ENCODE data around the gene GRM2. TPM values are rescaled to one million over a fixed set of nuclear protein-coding genes. Genes with fewer than 3 reads are reported as not detected.

The GRM2 gene
- total RNA-seq: 0.19 and 0.82 TPM in 2 replicates
- long read RNA-seq: 0 reads

DNA sequence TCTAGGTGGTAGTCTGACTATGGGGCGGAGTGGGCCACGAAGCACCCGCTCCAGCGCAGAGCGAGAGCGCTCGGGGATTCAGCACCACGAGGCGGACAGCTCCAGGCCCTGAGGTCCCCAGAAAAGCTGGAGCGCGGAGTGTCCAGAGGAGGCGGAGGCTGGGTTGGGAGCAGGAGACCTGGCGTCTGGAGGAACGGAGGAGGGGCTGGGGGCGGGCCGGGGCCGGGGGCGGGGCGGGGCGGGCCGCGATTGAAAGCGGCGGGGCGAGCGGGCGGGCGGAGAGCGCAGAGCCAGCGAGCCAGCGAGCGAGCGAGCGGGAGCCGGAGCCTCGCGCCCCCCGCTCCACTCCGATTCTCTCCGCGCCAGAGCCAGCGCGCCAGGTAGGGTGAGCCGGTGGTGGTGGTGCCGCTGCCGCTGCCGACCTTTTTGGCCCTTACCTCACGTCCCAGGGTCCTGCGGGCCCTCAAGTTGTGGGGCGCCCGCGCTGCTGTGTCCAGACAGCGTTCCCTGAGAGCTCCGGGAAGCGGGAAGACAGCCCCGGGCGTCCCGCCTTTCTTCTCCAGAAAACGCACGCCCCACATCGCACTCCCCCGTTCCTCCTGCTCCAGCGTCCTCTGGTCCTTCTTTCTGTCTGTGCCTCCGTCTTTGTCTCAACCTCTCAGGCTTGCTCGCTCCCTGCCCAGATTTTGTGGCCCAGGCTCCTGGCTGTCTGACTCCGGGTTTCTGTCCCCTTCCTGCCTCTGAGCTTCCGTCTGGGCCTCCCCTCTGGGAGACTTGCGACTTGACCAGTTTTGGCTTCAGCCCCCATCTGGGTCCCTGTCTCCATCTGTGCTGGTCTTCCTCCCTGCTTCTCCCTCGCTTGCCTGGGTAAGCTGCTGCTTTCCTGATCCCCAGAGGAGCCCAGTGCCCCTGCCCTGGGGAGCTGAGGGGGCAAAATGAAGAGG lies at the start of gene GRM2:
GRM2 (plus strand) TSS at position 281 of the 944 bp plus-strand sequence. CDS start 1,916 bp downstream, outside the sequence.
- Mint-ChIP-seq H3K27me3 (peaks cover 24% of the 10 kb centered on the region), H3K4me3 (ENCODE audit: low read depth) (peak within 1 kb of the TSS; percentile 64), H3K4me1 (ENCODE audit: low read depth) (peaks cover 2% of the 10 kb centered on the region), H3K27ac (peak within 1 kb of the TSS; percentile 37), H3K9me3 (ENCODE audit: low read depth) (no peaks in the 10 kb centered on the region), H3K36me3 (ENCODE audit: insufficient read depth) (no peaks in the 10 kb centered on the region)
- DNase-seq (ENCODE audit: low spot score, unreplicated experiment): peak; percentile 83
- TF ChIP-seq, protein P1, sequence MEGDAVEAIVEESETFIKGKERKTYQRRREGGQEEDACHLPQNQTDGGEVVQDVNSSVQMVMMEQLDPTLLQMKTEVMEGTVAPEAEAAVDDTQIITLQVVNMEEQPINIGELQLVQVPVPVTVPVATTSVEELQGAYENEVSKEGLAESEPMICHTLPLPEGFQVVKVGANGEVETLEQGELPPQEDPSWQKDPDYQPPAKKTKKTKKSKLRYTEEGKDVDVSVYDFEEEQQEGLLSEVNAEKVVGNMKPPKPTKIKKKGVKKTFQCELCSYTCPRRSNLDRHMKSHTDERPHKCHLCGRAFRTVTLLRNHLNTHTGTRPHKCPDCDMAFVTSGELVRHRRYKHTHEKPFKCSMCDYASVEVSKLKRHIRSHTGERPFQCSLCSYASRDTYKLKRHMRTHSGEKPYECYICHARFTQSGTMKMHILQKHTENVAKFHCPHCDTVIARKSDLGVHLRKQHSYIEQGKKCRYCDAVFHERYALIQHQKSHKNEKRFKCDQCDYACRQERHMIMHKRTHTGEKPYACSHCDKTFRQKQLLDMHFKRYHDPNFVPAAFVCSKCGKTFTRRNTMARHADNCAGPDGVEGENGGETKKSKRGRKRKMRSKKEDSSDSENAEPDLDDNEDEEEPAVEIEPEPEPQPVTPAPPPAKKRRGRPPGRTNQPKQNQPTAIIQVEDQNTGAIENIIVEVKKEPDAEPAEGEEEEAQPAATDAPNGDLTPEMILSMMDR (IDR thresholded peaks at IDR 0.05; ENCODE audit: unreplicated experiment): no peak

DNA sequence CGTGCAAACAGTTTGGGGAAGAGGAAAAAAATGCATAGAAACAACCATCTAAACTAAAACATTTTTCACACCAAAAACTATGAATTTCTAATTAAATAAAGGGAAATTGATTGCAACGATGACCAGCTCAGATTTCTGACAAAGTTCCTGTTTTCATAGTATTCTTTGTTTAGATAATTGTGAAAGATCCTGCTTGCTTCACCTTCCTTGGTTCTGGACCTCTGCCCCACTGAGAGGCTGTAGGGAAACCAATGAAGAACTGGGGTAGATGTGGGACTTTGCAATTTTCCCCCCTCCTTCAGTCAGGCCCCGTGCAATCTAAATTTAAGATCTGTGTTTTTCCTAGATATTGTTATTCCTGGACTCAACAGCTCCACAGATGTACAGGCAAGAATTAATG lies 49.6 kb upstream of the GRM2 start:
- Mint-ChIP-seq H3K4me1 (ENCODE audit: low read depth) (no peaks in the 10 kb centered on the region), H3K27me3 (no peaks in the 10 kb centered on the region), H3K36me3 (ENCODE audit: insufficient read depth) (peaks cover 39% of the 10 kb centered on the region), H3K27ac (no peak overlapping the region), H3K4me3 (ENCODE audit: low read depth) (no peak overlapping the region), H3K9me3 (ENCODE audit: low read depth) (peaks cover 1% of the 10 kb centered on the region)
- DNase-seq (ENCODE audit: low spot score, unreplicated experiment): no peak
- TF ChIP-seq, protein P1 (IDR thresholded peaks at IDR 0.05; ENCODE audit: unreplicated experiment): no peak

DNA sequence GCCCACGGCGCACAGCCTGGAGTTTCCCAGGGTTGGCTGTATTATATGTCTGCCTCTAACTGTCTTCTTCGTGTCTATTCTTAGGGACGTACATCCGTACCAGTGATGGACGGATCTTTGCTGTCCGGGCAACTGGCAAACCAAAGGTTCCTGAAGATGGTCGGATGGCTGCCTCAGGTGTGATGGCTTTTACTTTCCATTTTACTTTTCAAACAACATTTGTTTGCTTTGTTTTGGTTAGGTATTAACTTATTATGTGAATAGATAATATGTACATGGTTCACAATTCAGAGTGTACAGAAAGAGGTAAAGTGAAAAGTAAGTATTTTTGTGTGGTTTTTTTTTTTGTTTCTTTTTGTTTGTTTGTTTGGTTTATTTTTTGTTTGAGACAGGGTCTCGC lies 46.9 kb upstream of the GRM2 start:
- no peak for DNase-seq (ENCODE audit: low spot score, unreplicated experiment)
- Mint-ChIP-seq H3K4me3 (ENCODE audit: low read depth) (no peak overlapping the region), H3K27me3 (no peaks in the 10 kb centered on the region), H3K27ac (no peak overlapping the region), H3K4me1 (ENCODE audit: low read depth) (no peaks in the 10 kb centered on the region), H3K9me3 (ENCODE audit: low read depth) (no peaks in the 10 kb centered on the region), H3K36me3 (ENCODE audit: insufficient read depth) (peaks cover 37% of the 10 kb centered on the region)
- TF ChIP-seq, protein P1 (IDR thresholded peaks at IDR 0.05; ENCODE audit: unreplicated experiment): no peak

DNA sequence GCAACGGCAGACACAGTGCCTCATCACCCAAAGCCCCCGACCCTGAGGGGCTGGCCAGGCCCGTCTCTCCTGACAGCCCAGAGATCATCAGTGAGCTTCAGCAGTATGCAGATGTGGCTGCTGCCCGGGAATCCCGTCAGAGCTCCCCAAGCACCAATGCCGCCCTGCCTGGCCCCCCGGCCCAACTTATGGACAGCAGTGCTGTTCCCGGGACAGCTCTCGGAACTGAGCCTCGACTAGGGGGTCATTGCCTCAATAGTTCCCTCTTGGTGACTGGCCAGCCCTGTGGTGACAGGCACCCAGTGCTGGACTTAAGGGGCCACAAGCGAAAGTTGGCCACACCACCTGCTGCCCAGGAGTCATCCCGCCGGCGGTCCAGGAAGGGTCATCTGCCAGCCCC lies 44.4 kb upstream of the GRM2 start:
- H3K27ac Mint-ChIP-seq: no peak overlapping the region
- H3K4me3 Mint-ChIP-seq (ENCODE audit: low read depth): no peak overlapping the region
- H3K27me3 Mint-ChIP-seq: no peaks in the 10 kb centered on the region
- peaks cover 31% of the 10 kb centered on the region for H3K36me3 Mint-ChIP-seq (ENCODE audit: insufficient read depth)
- DNase-seq (ENCODE audit: low spot score, unreplicated experiment): no peak
- no peaks in the 10 kb centered on the region for H3K9me3 Mint-ChIP-seq (ENCODE audit: low read depth)
- H3K4me1 Mint-ChIP-seq (ENCODE audit: low read depth): no peaks in the 10 kb centered on the region
- TF ChIP-seq, protein P1 (IDR thresholded peaks at IDR 0.05; ENCODE audit: unreplicated experiment): no peak

DNA sequence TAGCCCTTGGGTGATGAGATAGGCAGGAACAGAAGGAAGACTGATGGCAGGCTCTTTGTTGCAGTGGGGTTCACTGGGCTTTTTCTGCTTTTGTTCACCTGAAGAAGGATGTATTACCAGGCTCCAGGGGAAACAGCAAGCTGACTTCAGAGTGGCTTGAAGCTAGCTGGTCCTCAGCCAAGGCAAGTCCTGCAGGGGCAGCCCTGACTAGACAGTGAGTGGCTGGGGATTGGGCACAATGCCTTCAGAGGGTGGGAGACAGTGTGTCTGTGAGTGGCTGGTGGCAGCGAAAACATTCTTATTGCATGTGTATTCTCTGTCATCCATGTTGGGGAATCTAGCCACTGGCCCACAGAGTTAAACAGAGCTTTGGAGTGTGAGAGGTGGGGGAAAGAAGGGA lies 38.1 kb upstream of the GRM2 start:
- peaks cover under 1% of the 10 kb centered on the region for H3K36me3 Mint-ChIP-seq (ENCODE audit: insufficient read depth)

More for the DNA sequence above, 38.1 kb upstream of the GRM2 start:
- no peak for DNase-seq (ENCODE audit: low spot score, unreplicated experiment)
- Mint-ChIP-seq H3K4me3 (ENCODE audit: low read depth) (no peak overlapping the region), H3K27me3 (no peaks in the 10 kb centered on the region), H3K27ac (peak overlapping the region; percentile 75), H3K4me1 (ENCODE audit: low read depth) (peaks cover 12% of the 10 kb centered on the region), H3K9me3 (ENCODE audit: low read depth) (no peaks in the 10 kb centered on the region)
- TF ChIP-seq, protein P1 (IDR thresholded peaks at IDR 0.05; ENCODE audit: unreplicated experiment): no peak

Measured in progenitor cell of endocrine pancreas (in vitro differentiated cells).